GM10266 (cell line): Measurements from ENCODE around the gene TMEM60.

Experiments used
- DNase-seq: peaks from one replicate; pipeline ENCODE4 v3.0.0; 2012; ENCODE audit errors: extremely low spot score
- CTCF ChIP-seq: IDR thresholded peaks from 2 replicates; pipeline ENCODE4 v1.5.1; 2012; ENCODE audit warnings: mild to moderate bottlenecking, low read depth; ENCODE audit not compliant: control insufficient read depth, insufficient read depth; ENCODE audit errors: missing control alignments

TMEM60 gene

DNA sequence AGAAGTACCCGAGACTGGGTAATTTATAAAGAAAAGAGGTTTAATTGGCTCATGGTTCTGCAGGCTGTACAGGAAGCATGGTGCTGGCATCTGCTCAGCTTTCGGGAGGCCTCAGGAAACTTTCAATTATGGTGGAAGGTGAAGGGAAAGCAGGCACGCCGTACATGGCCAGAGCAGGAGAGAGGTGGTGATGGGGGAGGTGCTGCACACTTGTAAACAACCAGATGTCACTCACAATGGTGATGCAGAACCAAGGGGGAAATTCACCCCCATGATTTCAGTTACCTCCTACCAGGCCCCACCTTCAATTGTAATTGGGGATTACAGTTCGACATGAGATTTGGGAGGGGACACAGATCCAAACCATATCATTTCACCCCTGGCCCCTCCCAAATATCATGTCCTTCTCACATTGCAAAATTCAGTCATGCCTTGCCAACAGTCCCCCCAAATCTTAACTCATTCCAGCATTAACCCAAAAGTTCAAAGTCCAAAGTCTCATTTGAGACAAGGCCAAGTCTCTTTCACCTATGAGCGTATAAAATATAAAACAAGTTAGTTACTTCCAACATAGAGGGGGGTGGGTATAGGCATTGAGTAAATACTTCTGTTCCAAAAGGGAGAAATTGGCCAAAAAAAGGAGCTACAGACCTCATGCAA, 51.9 kb downstream of the TMEM60 start:
- DNase-seq: no peak
- no peak for TF ChIP-seq CTCF

GRCh38 chr7:77745746-77746145, 52.5 kb downstream of the TMEM60 start:
- no peak for TF ChIP-seq CTCF
- no peak for DNase-seq
